Mammary epithelial cell (primary cell): Measurements from ENCODE around the gene PLXNA2.

Source experiments
- EZH2 ChIP-seq: IDR thresholded peaks from 2 replicates; pipeline ENCODE4 v1.6.1; 2012; ENCODE audit warnings: low read length, inconsistent platforms, borderline replicate concordance
- TF ChIP-seq, protein P1 (sequence below), 2 donors: IDR thresholded peaks in 1 of 2; conservative IDR thresholded peaks in 1 of 2; 2 replicates each; pipeline ENCODE4 v1.5.1; 2011 to 2012; ENCODE audit warnings: inconsistent platforms in 2 of 2, low read length in 2 of 2, mild to moderate bottlenecking in 2 of 2, control low read depth in 1 of 2, low read depth in 1 of 2; ENCODE audit not compliant: insufficient read depth in 1 of 2; ENCODE audit errors: extremely low read depth in 1 of 2

- TF ChIP-seq, protein P1, sequence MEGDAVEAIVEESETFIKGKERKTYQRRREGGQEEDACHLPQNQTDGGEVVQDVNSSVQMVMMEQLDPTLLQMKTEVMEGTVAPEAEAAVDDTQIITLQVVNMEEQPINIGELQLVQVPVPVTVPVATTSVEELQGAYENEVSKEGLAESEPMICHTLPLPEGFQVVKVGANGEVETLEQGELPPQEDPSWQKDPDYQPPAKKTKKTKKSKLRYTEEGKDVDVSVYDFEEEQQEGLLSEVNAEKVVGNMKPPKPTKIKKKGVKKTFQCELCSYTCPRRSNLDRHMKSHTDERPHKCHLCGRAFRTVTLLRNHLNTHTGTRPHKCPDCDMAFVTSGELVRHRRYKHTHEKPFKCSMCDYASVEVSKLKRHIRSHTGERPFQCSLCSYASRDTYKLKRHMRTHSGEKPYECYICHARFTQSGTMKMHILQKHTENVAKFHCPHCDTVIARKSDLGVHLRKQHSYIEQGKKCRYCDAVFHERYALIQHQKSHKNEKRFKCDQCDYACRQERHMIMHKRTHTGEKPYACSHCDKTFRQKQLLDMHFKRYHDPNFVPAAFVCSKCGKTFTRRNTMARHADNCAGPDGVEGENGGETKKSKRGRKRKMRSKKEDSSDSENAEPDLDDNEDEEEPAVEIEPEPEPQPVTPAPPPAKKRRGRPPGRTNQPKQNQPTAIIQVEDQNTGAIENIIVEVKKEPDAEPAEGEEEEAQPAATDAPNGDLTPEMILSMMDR (conservative IDR thresholded peaks at IDR 0.05 in 1 of 2, IDR thresholded peaks at IDR 0.05 in 1 of 2; ENCODE audit: extremely low read depth in 1 of 2, insufficient read depth in 1 of 2, low read depth in 1 of 2, low read length in 2 of 2) = no peak
- no peak for TF ChIP-seq EZH2
Observed at GRCh38 chr1:208165659-208166058, 78.5 kb downstream of the PLXNA2 start.
